ENCODE measurements around the gene GRM1. TPM values are rescaled to one million over a fixed set of nuclear protein-coding genes. Genes with fewer than 3 reads are reported as not detected.
A peak's percentile ranks its signal among the peaks of the same experiment; 100 is the strongest.

GRM1 gene
- total and polyA plus RNA-seq, 4 donors: 3.3 to 12.2 (median 7.7) TPM

- whole genome bisulfite sequencing (ENCODE audit: insufficient coverage): no CpG with 5 or more reads among the region's 7 CpGs
- H3K27ac ChIP-seq (ENCODE audit: low read depth, low read length): no peak overlapping the region
- no peaks in the 10 kb centered on the region for H3K27me3 ChIP-seq (ENCODE audit: control insufficient read depth, insufficient read depth, low read length)
- no peak overlapping the region for H3K4me3 ChIP-seq (ENCODE audit: low read depth, low read length)
- no peaks in the 10 kb centered on the region for H3K36me3 ChIP-seq (ENCODE audit: control insufficient read depth, insufficient read depth, low read length)
- no peaks in the 10 kb centered on the region for H3K9me3 ChIP-seq (ENCODE audit: control insufficient read depth, insufficient read depth, low read length)
- no peak for DNase-seq (ENCODE audit: low read depth in 4 of 6, low spot score in 6 of 6)
- no peaks in the 10 kb centered on the region for H3K4me1 ChIP-seq (ENCODE audit: control insufficient read depth, insufficient read depth, low read length)
Observed at GRCh38 chr6:146426516-146426915, 397.7 kb downstream of the GRM1 start.

GRCh38 chr6:146429831-146430230 is 401.0 kb downstream of the GRM1 start:
- no peak for DNase-seq (ENCODE audit: low read depth in 4 of 6, low spot score in 6 of 6)
- H3K27me3 ChIP-seq (ENCODE audit: control insufficient read depth, insufficient read depth, low read length): peaks cover 5% of the 10 kb centered on the region
- H3K9me3 ChIP-seq (ENCODE audit: control insufficient read depth, insufficient read depth, low read length): no peaks in the 10 kb centered on the region
- no peak overlapping the region for H3K4me3 ChIP-seq (ENCODE audit: low read depth, low read length)
- peaks cover 10% of the 10 kb centered on the region for H3K4me1 ChIP-seq (ENCODE audit: control insufficient read depth, insufficient read depth, low read length)
- WGBS (ENCODE audit: insufficient coverage): no CpG with 5 or more reads among the region's 4 CpGs
- H3K36me3 ChIP-seq (ENCODE audit: control insufficient read depth, insufficient read depth, low read length): no peaks in the 10 kb centered on the region
- no peak overlapping the region for H3K27ac ChIP-seq (ENCODE audit: low read depth, low read length)

- no peak overlapping the region for H3K27ac ChIP-seq (ENCODE audit: low read depth, low read length)
- peaks cover 5% of the 10 kb centered on the region for H3K27me3 ChIP-seq (ENCODE audit: control insufficient read depth, insufficient read depth, low read length)
- H3K36me3 ChIP-seq (ENCODE audit: control insufficient read depth, insufficient read depth, low read length): no peaks in the 10 kb centered on the region
- DNase-seq (ENCODE audit: low read depth in 4 of 6, low spot score in 6 of 6): peak in 2 of 6 donors; percentile 28 to 77
- peaks cover 10% of the 10 kb centered on the region for H3K4me1 ChIP-seq (ENCODE audit: control insufficient read depth, insufficient read depth, low read length)
- H3K4me3 ChIP-seq (ENCODE audit: low read depth, low read length): peak overlapping the region; percentile 46
- WGBS (ENCODE audit: insufficient coverage): 4% methylated on average over 55 of the region's 59 CpGs
- no peaks in the 10 kb centered on the region for H3K9me3 ChIP-seq (ENCODE audit: control insufficient read depth, insufficient read depth, low read length)
Observed at GRCh38 chr6:146433881-146434731, 405.2 kb downstream of the GRM1 start.

- Histone ChIP-seq H3K27ac (ENCODE audit: low read depth, low read length) (no peak overlapping the region), H3K27me3 (ENCODE audit: control insufficient read depth, insufficient read depth, low read length) (peaks cover 5% of the 10 kb centered on the region), H3K4me3 (ENCODE audit: low read depth, low read length) (peak overlapping the region; percentile 46), H3K9me3 (ENCODE audit: control insufficient read depth, insufficient read depth, low read length) (no peaks in the 10 kb centered on the region), H3K4me1 (ENCODE audit: control insufficient read depth, insufficient read depth, low read length) (peaks cover 10% of the 10 kb centered on the region), H3K36me3 (ENCODE audit: control insufficient read depth, insufficient read depth, low read length) (no peaks in the 10 kb centered on the region)
- peak in 2 of 6 donors; percentile 7 to 51 for DNase-seq (ENCODE audit: low read depth in 4 of 6, low spot score in 6 of 6)
- WGBS (ENCODE audit: insufficient coverage): 59% methylated on average over 10 of the region's 15 CpGs
Observed at GRCh38 chr6:146434732-146435390, 406.0 kb downstream of the GRM1 start.

- H3K27me3 ChIP-seq (ENCODE audit: control insufficient read depth, insufficient read depth, low read length): no peaks in the 10 kb centered on the region
- DNase-seq (ENCODE audit: low read depth in 4 of 6, low spot score in 6 of 6): no peak
- H3K4me3 ChIP-seq (ENCODE audit: low read depth, low read length): no peak overlapping the region
- no peaks in the 10 kb centered on the region for H3K36me3 ChIP-seq (ENCODE audit: control insufficient read depth, insufficient read depth, low read length)
- no CpG with 5 or more reads among the region's 2 CpGs for WGBS (ENCODE audit: insufficient coverage)
- no peak overlapping the region for H3K27ac ChIP-seq (ENCODE audit: low read depth, low read length)
- no peaks in the 10 kb centered on the region for H3K9me3 ChIP-seq (ENCODE audit: control insufficient read depth, insufficient read depth, low read length)
- H3K4me1 ChIP-seq (ENCODE audit: control insufficient read depth, insufficient read depth, low read length): no peaks in the 10 kb centered on the region
Observed at GRCh38 chr6:146441907-146442306, 413.0 kb downstream of the GRM1 start.

GRCh38 chr6:146444189-146444588 is 415.3 kb downstream of the GRM1 start:
- no peak for DNase-seq (ENCODE audit: low read depth in 4 of 6, low spot score in 6 of 6)
- Histone ChIP-seq H3K4me3 (ENCODE audit: low read depth, low read length) (no peak overlapping the region), H3K4me1 (ENCODE audit: control insufficient read depth, insufficient read depth, low read length) (no peaks in the 10 kb centered on the region), H3K9me3 (ENCODE audit: control insufficient read depth, insufficient read depth, low read length) (no peaks in the 10 kb centered on the region), H3K27ac (ENCODE audit: low read depth, low read length) (no peak overlapping the region), H3K27me3 (ENCODE audit: control insufficient read depth, insufficient read depth, low read length) (no peaks in the 10 kb centered on the region), H3K36me3 (ENCODE audit: control insufficient read depth, insufficient read depth, low read length) (no peaks in the 10 kb centered on the region)
- 83% methylated on average over 1 of the region's 5 CpGs for WGBS (ENCODE audit: insufficient coverage)

- H3K4me3 ChIP-seq (ENCODE audit: low read depth, low read length): no peak overlapping the region
- H3K27ac ChIP-seq (ENCODE audit: low read depth, low read length): no peak overlapping the region
- DNase-seq (ENCODE audit: low read depth in 4 of 6, low spot score in 6 of 6): no peak
- H3K27me3 ChIP-seq (ENCODE audit: control insufficient read depth, insufficient read depth, low read length): no peaks in the 10 kb centered on the region
- WGBS (ENCODE audit: insufficient coverage): no CpG with 5 or more reads among the region's 4 CpGs
- no peaks in the 10 kb centered on the region for H3K36me3 ChIP-seq (ENCODE audit: control insufficient read depth, insufficient read depth, low read length)
- no peaks in the 10 kb centered on the region for H3K9me3 ChIP-seq (ENCODE audit: control insufficient read depth, insufficient read depth, low read length)
- no peaks in the 10 kb centered on the region for H3K4me1 ChIP-seq (ENCODE audit: control insufficient read depth, insufficient read depth, low read length)
Observed at GRCh38 chr6:146445233-146445632, 416.4 kb downstream of the GRM1 start.

GRCh38 chr6:146456886-146457285 is 428.0 kb downstream of the GRM1 start:
- Histone ChIP-seq H3K36me3 (ENCODE audit: control insufficient read depth, insufficient read depth, low read length) (no peaks in the 10 kb centered on the region), H3K4me3 (ENCODE audit: low read depth, low read length) (no peak overlapping the region), H3K27ac (ENCODE audit: low read depth, low read length) (no peak overlapping the region), H3K27me3 (ENCODE audit: control insufficient read depth, insufficient read depth, low read length) (no peaks in the 10 kb centered on the region), H3K9me3 (ENCODE audit: control insufficient read depth, insufficient read depth, low read length) (no peaks in the 10 kb centered on the region), H3K4me1 (ENCODE audit: control insufficient read depth, insufficient read depth, low read length) (no peaks in the 10 kb centered on the region)
- no CpG with 5 or more reads among the region's 1 CpG for WGBS (ENCODE audit: insufficient coverage)
- DNase-seq (ENCODE audit: low read depth in 4 of 6, low spot score in 6 of 6): no peak

- no peak overlapping the region for H3K4me3 ChIP-seq (ENCODE audit: low read depth, low read length)
- DNase-seq (ENCODE audit: low read depth in 4 of 6, low spot score in 6 of 6): no peak
- WGBS (ENCODE audit: insufficient coverage): no CpG with 5 or more reads among the region's 1 CpG
Observed at GRCh38 chr6:146460941-146461340, 432.1 kb downstream of the GRM1 start.

More at GRCh38 chr6:146460941-146461340, 432.1 kb downstream of the GRM1 start:
- Histone ChIP-seq H3K27me3 (ENCODE audit: control insufficient read depth, insufficient read depth, low read length) (no peaks in the 10 kb centered on the region), H3K4me1 (ENCODE audit: control insufficient read depth, insufficient read depth, low read length) (no peaks in the 10 kb centered on the region), H3K9me3 (ENCODE audit: control insufficient read depth, insufficient read depth, low read length) (no peaks in the 10 kb centered on the region), H3K36me3 (ENCODE audit: control insufficient read depth, insufficient read depth, low read length) (no peaks in the 10 kb centered on the region), H3K27ac (ENCODE audit: low read depth, low read length) (no peak overlapping the region)

Measured in spinal cord (tissue), 10 donors.